WTC11 (cell line): ENCODE measurements around the gene PRRX1. TPM values are rescaled to one million over a fixed set of nuclear protein-coding genes. Genes with fewer than 3 reads are reported as not detected.

Experiments used
- ATAC-seq: fragments of 200-7000 bp; cut with Tn5 transposase; 2 replicates; pipeline ENCODE4 v1.10.0; 2021; ENCODE audit warnings: mild to moderate bottlenecking, moderate library complexity
- CTCF ChIA-PET: fragments of 300-600 bp; sonication (Branson Sonifier 250); formaldehyde crosslinking; loops from one replicate; lab custom pipeline; 2021; ENCODE audit warnings: antibody characterized with exemption; lab: Charles Lee
- POLR2A ChIA-PET: fragments of 350-600 bp; sonication (Branson Sonifier 250); formaldehyde crosslinking; loops from one replicate; lab custom pipeline; 2021; ENCODE audit warnings: antibody characterized with exemption; lab: Charles Lee
- DNase-seq: peaks from one replicate; pipeline ENCODE4 v3.0.0; 2021; ENCODE audit warnings: low spot score
- H3K27ac Mint-ChIP-seq: 2 replicates; pipeline ENCODE4 v1.8.0; 2021; ENCODE audit warnings: mixed read lengths
- H3K27me3 Mint-ChIP-seq: 2 replicates; pipeline ENCODE4 v1.8.0; 2021; ENCODE audit warnings: low read depth, mild to moderate bottlenecking, moderate library complexity, mixed read lengths
- H3K36me3 Mint-ChIP-seq: 2 replicates; pipeline ENCODE4 v1.8.0; 2021; ENCODE audit warnings: mixed read lengths
- H3K4me1 Mint-ChIP-seq: 2 replicates; pipeline ENCODE4 v1.8.0; 2022; ENCODE audit warnings: mixed read lengths
- H3K4me3 Mint-ChIP-seq: 2 replicates; pipeline ENCODE4 v1.8.0; 2021; ENCODE audit warnings: mild to moderate bottlenecking, moderate library complexity, mixed read lengths
- H3K9me3 Mint-ChIP-seq: 2 replicates; pipeline ENCODE4 v1.8.0; 2021; ENCODE audit warnings: mixed read lengths
- ATF1 ChIP-seq: sonication (generic); formaldehyde crosslinking; IDR thresholded peaks from 2 replicates; pipeline ENCODE4 v1.8.1; 2023; ENCODE audit warnings: mild to moderate bottlenecking, moderate library complexity, missing genetic modification reagents
- CREM ChIP-seq: sonication (generic); formaldehyde crosslinking; IDR thresholded peaks from 2 replicates; pipeline ENCODE4 v1.8.1; 2022; ENCODE audit warnings: mild to moderate bottlenecking, missing genetic modification reagents, moderate library complexity
- ESRRA ChIP-seq: sonication (generic); formaldehyde crosslinking; IDR thresholded peaks from 2 replicates; pipeline ENCODE4 v1.8.1; 2022; ENCODE audit warnings: mild to moderate bottlenecking, missing genetic modification reagents, borderline replicate concordance
- ETV6 ChIP-seq: sonication (generic); formaldehyde crosslinking; IDR thresholded peaks from 2 replicates; pipeline ENCODE4 v1.8.1; 2022; ENCODE audit warnings: mild to moderate bottlenecking, missing genetic modification reagents
- GABPB1 ChIP-seq: sonication (generic); formaldehyde crosslinking; IDR thresholded peaks from 2 replicates; pipeline ENCODE4 v1.8.1; 2023; ENCODE audit warnings: mild to moderate bottlenecking, missing genetic modification reagents
- JUN ChIP-seq: sonication (generic); formaldehyde crosslinking; IDR thresholded peaks from 2 replicates; pipeline ENCODE4 v1.8.0; 2023; ENCODE audit warnings: mild to moderate bottlenecking, missing genetic modification reagents
- PRRX2 ChIP-seq: fragments of 250-450 bp; sonication (Bioruptor Pico); IDR thresholded peaks from 2 replicates; pipeline ENCODE4 v1.8.0; 2021; ENCODE audit warnings: mild to moderate bottlenecking
- SMAD3 ChIP-seq: sonication (generic); formaldehyde crosslinking; IDR thresholded peaks from 2 replicates; pipeline ENCODE4 v1.8.0; 2022; ENCODE audit warnings: missing genetic modification reagents, mild to moderate bottlenecking, borderline replicate concordance
- SMAD4 ChIP-seq: sonication (generic); formaldehyde crosslinking; IDR thresholded peaks from 2 replicates; pipeline ENCODE4 v1.8.0; 2022; ENCODE audit warnings: mild to moderate bottlenecking, missing genetic modification reagents
- TEAD4 ChIP-seq: sonication (generic); formaldehyde crosslinking; IDR thresholded peaks from 2 replicates; pipeline ENCODE4 v1.8.0; 2022; ENCODE audit warnings: mild to moderate bottlenecking, missing genetic modification reagents
- TP53 ChIP-seq: sonication (generic); formaldehyde crosslinking; IDR thresholded peaks from 2 replicates; pipeline ENCODE4 v1.8.1; 2023; ENCODE audit warnings: mild to moderate bottlenecking, missing genetic modification reagents
- ZNF138 ChIP-seq: sonication (generic); formaldehyde crosslinking; conservative IDR thresholded peaks from 2 replicates; pipeline ENCODE4 v1.8.1; 2022; ENCODE audit warnings: mild to moderate bottlenecking, moderate library complexity, missing genetic modification reagents
- ZNF232 ChIP-seq: sonication (generic); formaldehyde crosslinking; IDR thresholded peaks from 2 replicates; pipeline ENCODE4 v1.8.0; 2022; ENCODE audit warnings: mild to moderate bottlenecking, missing genetic modification reagents
- ZNF396 ChIP-seq: fragments of 250-450 bp; sonication (Bioruptor Pico); IDR thresholded peaks from 2 replicates; pipeline ENCODE4 v1.8.0; 2021; ENCODE audit warnings: mild to moderate bottlenecking, moderate library complexity, borderline replicate concordance
- total RNA-seq: library from RNA; stranded (reverse); gene quantifications from 3 replicates; pipeline ENCODE4 v1.2.3, GENCODE V29; 2021
- TF ChIP-seq, protein P1 (sequence below): sonication (generic); formaldehyde crosslinking; IDR thresholded peaks from 2 replicates; pipeline ENCODE4 v1.8.1; 2023; ENCODE audit warnings: mild to moderate bottlenecking, missing genetic modification reagents
- TF ChIP-seq, protein P2 (sequence below): sonication (generic); formaldehyde crosslinking; IDR thresholded peaks from 2 replicates; pipeline ENCODE4 v1.8.0; 2023; ENCODE audit warnings: missing genetic modification reagents
- TF ChIP-seq, protein P3 (sequence below): sonication (generic); formaldehyde crosslinking; IDR thresholded peaks from 2 replicates; pipeline ENCODE4 v1.8.1; 2022; ENCODE audit warnings: mild to moderate bottlenecking, missing genetic modification reagents, moderate library complexity, borderline replicate concordance
- TF ChIP-seq, protein P4 (sequence below): sonication (generic); formaldehyde crosslinking; IDR thresholded peaks from 2 replicates; pipeline ENCODE4 v1.8.1; 2022; ENCODE audit warnings: mild to moderate bottlenecking, moderate library complexity, missing genetic modification reagents
- TF ChIP-seq, protein P5 (sequence below): fragments of 250-450 bp; sonication (Bioruptor Pico); conservative IDR thresholded peaks from 2 replicates; pipeline ENCODE4 v1.9.0; 2021; ENCODE audit warnings: mild to moderate bottlenecking
- TF ChIP-seq, protein P6 (sequence below): fragments of 250-450 bp; sonication (Bioruptor Pico); IDR thresholded peaks from 2 replicates; pipeline ENCODE4 v1.9.0; 2021; ENCODE audit warnings: mild to moderate bottlenecking

PRRX1 gene
- total RNA-seq, 1 experiment from 2014 or later = 0.31 TPM

DNA sequence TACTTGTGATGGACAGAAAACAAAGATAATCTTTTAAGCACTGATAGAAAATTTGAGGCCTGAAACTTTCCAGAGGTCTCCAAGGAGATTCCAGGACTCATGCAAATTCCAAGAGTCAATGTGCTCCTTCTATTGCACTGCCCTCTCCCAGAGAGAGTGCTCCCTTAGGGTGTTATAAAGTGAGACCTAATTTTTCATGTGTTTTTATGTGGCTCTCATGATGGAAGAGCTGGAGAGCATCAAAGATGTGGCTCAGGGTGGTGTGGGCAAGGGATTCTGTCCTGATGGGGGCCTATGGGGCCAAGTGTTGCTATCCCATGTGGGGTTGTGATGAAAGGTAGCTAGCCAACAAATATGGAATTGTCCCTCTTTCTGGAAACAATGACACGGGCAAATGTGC, 101.3 kb downstream of the PRRX1 start:
- no peak overlapping the region for H3K4me3 Mint-ChIP-seq
- no peaks in the 10 kb centered on the region for H3K4me1 Mint-ChIP-seq
- H3K9me3 Mint-ChIP-seq = no peaks in the 10 kb centered on the region
- POLR2A ChIA-PET = no interaction called here
- TF ChIP-seq ATF1 (CRISPR knock-in tag) (no peak), ESRRA (no peak), PRRX2 (CRISPR knock-in tag) (no peak), ZNF138 (CRISPR knock-in tag) (no peak)
- H3K36me3 Mint-ChIP-seq = no peaks in the 10 kb centered on the region
- H3K27me3 Mint-ChIP-seq = no peaks in the 10 kb centered on the region
- ATAC-seq = no peak
- CTCF ChIA-PET = interaction anchor here (1.1 kb wide), 1 partner anchor 76 kb away, joined by 3 read pairs; no protein-coding TSS in a partner anchor
- no peak for DNase-seq
- no peak overlapping the region for H3K27ac Mint-ChIP-seq

DNA sequence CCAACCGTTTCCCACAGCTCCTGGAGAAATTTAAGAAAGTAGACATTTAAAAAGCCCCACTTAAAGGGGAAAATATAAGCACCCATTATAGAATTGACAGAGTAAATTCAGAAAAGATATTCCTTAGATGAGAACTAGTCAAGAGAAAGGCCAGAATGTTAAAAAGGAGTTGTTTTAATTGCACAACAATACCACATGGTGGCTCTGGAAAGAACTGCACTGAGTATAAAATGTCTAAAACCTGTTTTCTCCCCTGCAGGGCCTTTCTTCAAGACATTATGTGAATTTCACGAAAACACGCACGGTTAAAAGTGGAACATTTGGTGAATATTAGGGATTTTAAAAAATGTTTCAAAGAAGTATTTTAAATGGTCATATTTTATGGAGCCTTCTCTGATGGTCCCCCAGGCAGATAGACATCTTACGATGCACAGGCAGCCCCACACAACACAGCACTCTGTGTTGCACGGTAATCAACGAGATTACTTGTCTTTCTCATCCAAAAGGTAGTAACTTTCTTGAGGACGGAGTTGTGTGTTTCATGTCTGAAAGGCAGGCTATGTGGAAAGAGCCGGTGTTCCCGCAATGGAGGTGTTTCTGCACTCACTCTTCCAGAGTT, 101.9 kb downstream of the PRRX1 start:
- ATAC-seq (peak; percentile 28; the same call in 1 of the 2 replicates), DNase-seq (no peak)
- no peaks in the 10 kb centered on the region for H3K4me1 Mint-ChIP-seq
- H3K9me3 Mint-ChIP-seq = no peaks in the 10 kb centered on the region
- H3K36me3 Mint-ChIP-seq = no peaks in the 10 kb centered on the region
- no peaks in the 10 kb centered on the region for H3K27me3 Mint-ChIP-seq
- H3K27ac Mint-ChIP-seq = no peak overlapping the region
- CTCF ChIA-PET = interaction anchor here (1.1 kb wide), 1 partner anchor 77 kb away, joined by 3 read pairs; no protein-coding TSS in a partner anchor
- POLR2A ChIA-PET = no interaction called here
- H3K4me3 Mint-ChIP-seq = no peak overlapping the region
- TF ChIP-seq SMAD4 (no peak), GABPB1 (CRISPR knock-in tag) (no peak), ZNF396 (CRISPR knock-in tag) (no peak), ETV6 (CRISPR knock-in tag) (no peak), TEAD4 (CRISPR knock-in tag) (no peak), JUN (CRISPR knock-in tag) (no peak), SMAD3 (CRISPR knock-in tag) (no peak), ATF1 (CRISPR knock-in tag) (no peak), ZNF232 (CRISPR knock-in tag) (no peak), TP53 (CRISPR knock-in tag) (no peak), CREM (CRISPR knock-in tag) (no peak)
- TF ChIP-seq, protein P1, sequence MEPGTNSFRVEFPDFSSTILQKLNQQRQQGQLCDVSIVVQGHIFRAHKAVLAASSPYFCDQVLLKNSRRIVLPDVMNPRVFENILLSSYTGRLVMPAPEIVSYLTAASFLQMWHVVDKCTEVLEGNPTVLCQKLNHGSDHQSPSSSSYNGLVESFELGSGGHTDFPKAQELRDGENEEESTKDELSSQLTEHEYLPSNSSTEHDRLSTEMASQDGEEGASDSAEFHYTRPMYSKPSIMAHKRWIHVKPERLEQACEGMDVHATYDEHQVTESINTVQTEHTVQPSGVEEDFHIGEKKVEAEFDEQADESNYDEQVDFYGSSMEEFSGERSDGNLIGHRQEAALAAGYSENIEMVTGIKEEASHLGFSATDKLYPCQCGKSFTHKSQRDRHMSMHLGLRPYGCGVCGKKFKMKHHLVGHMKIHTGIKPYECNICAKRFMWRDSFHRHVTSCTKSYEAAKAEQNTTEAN = no peak
- TF ChIP-seq, protein P2, sequence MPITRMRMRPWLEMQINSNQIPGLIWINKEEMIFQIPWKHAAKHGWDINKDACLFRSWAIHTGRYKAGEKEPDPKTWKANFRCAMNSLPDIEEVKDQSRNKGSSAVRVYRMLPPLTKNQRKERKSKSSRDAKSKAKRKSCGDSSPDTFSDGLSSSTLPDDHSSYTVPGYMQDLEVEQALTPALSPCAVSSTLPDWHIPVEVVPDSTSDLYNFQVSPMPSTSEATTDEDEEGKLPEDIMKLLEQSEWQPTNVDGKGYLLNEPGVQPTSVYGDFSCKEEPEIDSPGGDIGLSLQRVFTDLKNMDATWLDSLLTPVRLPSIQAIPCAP (CRISPR knock-in tag) = no peak
- TF ChIP-seq, protein P3, sequence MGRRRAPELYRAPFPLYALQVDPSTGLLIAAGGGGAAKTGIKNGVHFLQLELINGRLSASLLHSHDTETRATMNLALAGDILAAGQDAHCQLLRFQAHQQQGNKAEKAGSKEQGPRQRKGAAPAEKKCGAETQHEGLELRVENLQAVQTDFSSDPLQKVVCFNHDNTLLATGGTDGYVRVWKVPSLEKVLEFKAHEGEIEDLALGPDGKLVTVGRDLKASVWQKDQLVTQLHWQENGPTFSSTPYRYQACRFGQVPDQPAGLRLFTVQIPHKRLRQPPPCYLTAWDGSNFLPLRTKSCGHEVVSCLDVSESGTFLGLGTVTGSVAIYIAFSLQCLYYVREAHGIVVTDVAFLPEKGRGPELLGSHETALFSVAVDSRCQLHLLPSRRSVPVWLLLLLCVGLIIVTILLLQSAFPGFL = no peak
- TF ChIP-seq, protein P4, sequence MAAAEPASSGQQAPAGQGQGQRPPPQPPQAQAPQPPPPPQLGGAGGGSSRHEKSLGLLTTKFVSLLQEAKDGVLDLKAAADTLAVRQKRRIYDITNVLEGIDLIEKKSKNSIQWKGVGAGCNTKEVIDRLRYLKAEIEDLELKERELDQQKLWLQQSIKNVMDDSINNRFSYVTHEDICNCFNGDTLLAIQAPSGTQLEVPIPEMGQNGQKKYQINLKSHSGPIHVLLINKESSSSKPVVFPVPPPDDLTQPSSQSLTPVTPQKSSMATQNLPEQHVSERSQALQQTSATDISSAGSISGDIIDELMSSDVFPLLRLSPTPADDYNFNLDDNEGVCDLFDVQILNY (CRISPR knock-in tag) = no peak
- TF ChIP-seq, protein P5, sequence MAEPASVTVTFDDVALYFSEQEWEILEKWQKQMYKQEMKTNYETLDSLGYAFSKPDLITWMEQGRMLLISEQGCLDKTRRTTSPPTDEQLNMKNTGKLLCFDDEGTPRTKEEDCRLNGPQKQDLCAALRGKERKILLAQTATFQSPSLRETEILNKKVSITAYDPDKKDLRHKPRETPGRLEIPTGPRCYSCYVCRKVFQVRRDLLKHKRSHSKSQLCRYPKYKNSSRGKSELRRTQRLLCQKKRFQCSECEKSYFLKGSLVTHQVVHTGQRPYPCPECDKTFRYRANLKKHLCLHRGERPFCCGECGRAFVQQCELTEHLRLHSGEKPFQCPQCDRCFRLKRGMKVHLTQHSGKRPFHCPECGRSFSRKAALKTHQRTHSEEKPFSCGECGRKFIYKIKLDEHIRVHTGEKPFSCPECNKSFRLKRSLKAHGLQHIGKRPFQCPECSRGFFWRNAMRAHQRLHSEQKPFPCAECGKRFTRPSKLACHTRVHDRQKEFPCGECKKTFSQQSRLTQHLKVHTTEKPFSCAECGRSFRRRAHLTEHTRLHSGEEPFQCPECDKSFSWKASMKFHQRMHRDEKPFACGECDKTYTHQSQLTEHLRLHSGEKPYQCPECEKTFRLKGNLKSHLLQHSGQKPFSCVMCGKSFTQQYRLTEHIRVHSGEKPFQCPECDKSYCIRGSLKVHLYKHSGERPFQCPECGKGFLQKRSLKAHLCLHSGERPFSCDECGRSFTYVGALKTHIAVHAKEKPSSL (CRISPR knock-in tag) = no peak
- TF ChIP-seq, protein P6, sequence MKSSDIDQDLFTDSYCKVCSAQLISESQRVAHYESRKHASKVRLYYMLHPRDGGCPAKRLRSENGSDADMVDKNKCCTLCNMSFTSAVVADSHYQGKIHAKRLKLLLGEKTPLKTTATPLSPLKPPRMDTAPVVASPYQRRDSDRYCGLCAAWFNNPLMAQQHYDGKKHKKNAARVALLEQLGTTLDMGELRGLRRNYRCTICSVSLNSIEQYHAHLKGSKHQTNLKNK (CRISPR knock-in tag) = no peak
